Measurements from ENCODE around the gene PTPRN.
A peak's percentile ranks its signal among the peaks of the same experiment; 100 is the strongest.

The PTPRN gene

GRCh38 chr2:219245899-219246230 lies 63.3 kb downstream of the PTPRN start:
- no peak for TF ChIP-seq CTCF (IDR thresholded peaks at IDR 0.05; ENCODE audit: low read depth, low read length, missing control alignments)
- H3K4me3 ChIP-seq (ENCODE audit: low read depth, low read length), result peak overlapping the region; percentile 94
- DNase-seq (ENCODE audit: low read depth), result no peak

- peak; percentile 72 for DNase-seq (ENCODE audit: low read depth)
- no peak for TF ChIP-seq CTCF (IDR thresholded peaks at IDR 0.05; ENCODE audit: low read depth, low read length, missing control alignments)
Observed at GRCh38 chr2:219245148-219245898, 63.9 kb downstream of the PTPRN start, which contains the start of the genes GLB1L and STK16. Gene GLB1L, minus strand, starts transcription at chr2:219245444. Its CDS starts 1,871 bp downstream, at chr2:219243573. Gene STK16, plus strand, starts transcription at chr2:219245479. Its CDS starts 521 bp downstream, at chr2:219246000.

GRCh38 chr2:219244789-219245147 lies 64.4 kb downstream of the PTPRN start:
- DNase-seq (ENCODE audit: low read depth), result no peak
- no peak for TF ChIP-seq CTCF (IDR thresholded peaks at IDR 0.05; ENCODE audit: low read depth, low read length, missing control alignments)
- H3K4me3 ChIP-seq (ENCODE audit: low read depth, low read length), result peak overlapping the region; percentile 94

More at GRCh38 chr2:219245148-219245898, 63.9 kb downstream of the PTPRN start, which contains the start of the genes GLB1L and STK16:
- peak within 1 kb of the TSS; percentile 94 for H3K4me3 ChIP-seq (ENCODE audit: low read depth, low read length)

GRCh38 chr2:219243291-219243761 lies 65.9 kb downstream of the PTPRN start:
- no peak for DNase-seq (ENCODE audit: low read depth)
- no peak overlapping the region for H3K4me3 ChIP-seq (ENCODE audit: low read depth, low read length)
- TF ChIP-seq CTCF (IDR thresholded peaks at IDR 0.05; ENCODE audit: low read depth, low read length, missing control alignments), result no peak
